ENCODE measurements around the gene WNT7B. TPM values are rescaled to one million over a fixed set of nuclear protein-coding genes. Genes with fewer than 3 reads are reported as not detected.

WNT7B gene
- total RNA-seq, 1 experiment from 2014 or later = 0.33 TPM

- TF ChIP-seq, protein P1, sequence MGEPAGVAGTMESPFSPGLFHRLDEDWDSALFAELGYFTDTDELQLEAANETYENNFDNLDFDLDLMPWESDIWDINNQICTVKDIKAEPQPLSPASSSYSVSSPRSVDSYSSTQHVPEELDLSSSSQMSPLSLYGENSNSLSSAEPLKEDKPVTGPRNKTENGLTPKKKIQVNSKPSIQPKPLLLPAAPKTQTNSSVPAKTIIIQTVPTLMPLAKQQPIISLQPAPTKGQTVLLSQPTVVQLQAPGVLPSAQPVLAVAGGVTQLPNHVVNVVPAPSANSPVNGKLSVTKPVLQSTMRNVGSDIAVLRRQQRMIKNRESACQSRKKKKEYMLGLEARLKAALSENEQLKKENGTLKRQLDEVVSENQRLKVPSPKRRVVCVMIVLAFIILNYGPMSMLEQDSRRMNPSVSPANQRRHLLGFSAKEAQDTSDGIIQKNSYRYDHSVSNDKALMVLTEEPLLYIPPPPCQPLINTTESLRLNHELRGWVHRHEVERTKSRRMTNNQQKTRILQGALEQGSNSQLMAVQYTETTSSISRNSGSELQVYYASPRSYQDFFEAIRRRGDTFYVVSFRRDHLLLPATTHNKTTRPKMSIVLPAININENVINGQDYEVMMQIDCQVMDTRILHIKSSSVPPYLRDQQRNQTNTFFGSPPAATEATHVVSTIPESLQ (CRISPR knock-in tag; IDR thresholded peaks at IDR 0.05) = no peak
- TF ChIP-seq CBFB (CRISPR knock-in tag; IDR thresholded peaks at IDR 0.05; ENCODE audit: low read depth) = no peak
These were observed 13.1 kb downstream of the WNT7B start (continued) for GRCh38 chr22:45963821-45964220.

DNA sequence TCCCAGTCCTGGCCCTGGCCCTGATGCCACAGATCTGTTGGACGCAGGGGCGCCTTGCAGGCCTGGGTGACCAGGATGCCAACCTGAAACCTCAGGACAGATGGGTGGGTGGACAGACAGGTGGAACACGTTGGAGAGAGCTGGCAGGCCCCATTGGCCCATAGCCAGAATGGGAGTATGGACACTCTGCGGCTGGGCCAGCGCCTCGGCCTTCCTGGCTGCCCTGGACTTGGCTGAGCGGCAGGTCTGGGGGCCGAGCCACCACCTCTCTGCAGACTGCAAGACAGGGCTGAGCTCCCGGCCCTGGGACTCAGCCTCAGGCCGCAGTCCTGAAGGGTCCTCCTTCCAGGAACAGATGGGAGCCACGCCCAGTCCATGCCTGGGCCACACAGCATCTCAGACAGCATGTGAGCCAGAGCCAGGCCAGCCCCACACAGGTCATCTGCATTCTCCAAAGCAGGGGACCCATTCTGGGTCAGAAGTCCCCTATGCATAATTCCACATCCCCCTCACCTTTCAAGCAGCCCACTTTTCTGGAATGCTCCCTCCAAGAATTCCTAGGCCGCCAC lies 14.1 kb downstream of the WNT7B start:
- CTCF ChIA-PET = interaction anchor here (0.8 to 1.0 kb wide), 2 partner anchors 36 to 44 kb away, joined by 3 to 5 read pairs; no protein-coding TSS in a partner anchor
- Mint-ChIP-seq H3K9me3 (no peaks in the 10 kb centered on the region), H3K36me3 (no peaks in the 10 kb centered on the region), H3K27ac (no peak overlapping the region), H3K27me3 (ENCODE audit: low read depth) (peaks cover 2% of the 10 kb centered on the region), H3K4me1 (peaks cover 16% of the 10 kb centered on the region), H3K4me3 (no peak overlapping the region)
- DNase-seq (ENCODE audit: low spot score) (no peak), ATAC-seq (no peak)
- POLR2A ChIA-PET = no interaction called here
- TF ChIP-seq NFATC4 (CRISPR knock-in tag; IDR thresholded peaks at IDR 0.05) = no peak
- TF ChIP-seq SMAD4 (CRISPR knock-in tag; IDR thresholded peaks at IDR 0.05) = no peak
- no peak for TF ChIP-seq FOXJ3 (CRISPR knock-in tag; IDR thresholded peaks at IDR 0.05; ENCODE audit: borderline replicate concordance)
- TF ChIP-seq TCF7 (CRISPR knock-in tag; IDR thresholded peaks at IDR 0.05; ENCODE audit: low read depth) = no peak
- TF ChIP-seq, protein P2, sequence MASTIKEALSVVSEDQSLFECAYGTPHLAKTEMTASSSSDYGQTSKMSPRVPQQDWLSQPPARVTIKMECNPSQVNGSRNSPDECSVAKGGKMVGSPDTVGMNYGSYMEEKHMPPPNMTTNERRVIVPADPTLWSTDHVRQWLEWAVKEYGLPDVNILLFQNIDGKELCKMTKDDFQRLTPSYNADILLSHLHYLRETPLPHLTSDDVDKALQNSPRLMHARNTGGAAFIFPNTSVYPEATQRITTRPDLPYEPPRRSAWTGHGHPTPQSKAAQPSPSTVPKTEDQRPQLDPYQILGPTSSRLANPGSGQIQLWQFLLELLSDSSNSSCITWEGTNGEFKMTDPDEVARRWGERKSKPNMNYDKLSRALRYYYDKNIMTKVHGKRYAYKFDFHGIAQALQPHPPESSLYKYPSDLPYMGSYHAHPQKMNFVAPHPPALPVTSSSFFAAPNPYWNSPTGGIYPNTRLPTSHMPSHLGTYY (CRISPR knock-in tag; IDR thresholded peaks at IDR 0.05) = no peak
- TF ChIP-seq CBFB (CRISPR knock-in tag; IDR thresholded peaks at IDR 0.05; ENCODE audit: low read depth) = no peak

DNA sequence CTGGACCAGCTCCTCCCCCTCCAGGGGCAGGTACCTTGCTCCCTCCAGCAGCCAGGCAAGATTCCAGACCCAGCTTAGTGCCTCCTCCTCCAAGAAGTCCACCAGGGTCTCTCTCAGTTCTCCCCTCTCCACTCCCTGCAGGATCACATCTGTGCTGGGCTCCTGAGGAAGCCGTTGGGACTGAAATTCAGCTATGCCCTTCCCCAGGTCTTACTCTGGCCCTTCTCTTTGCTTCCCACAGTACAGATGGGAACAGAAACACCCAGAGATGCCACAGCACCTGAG lies 14.6 kb downstream of the WNT7B start:
- ChIA-PET POLR2A (no interaction called here), CTCF (interaction anchor here (0.7 to 2.1 kb wide), 5 partner anchors 32 to 160 kb away, joined by 3 to 6 read pairs (median 4); no protein-coding TSS in a partner anchor)
- no peaks in the 10 kb centered on the region for H3K9me3 Mint-ChIP-seq
- H3K4me3 Mint-ChIP-seq = no peak overlapping the region
- H3K27me3 Mint-ChIP-seq (ENCODE audit: low read depth) = peaks cover 2% of the 10 kb centered on the region; the same call in 1 of the 2 replicates
- no peak overlapping the region for H3K27ac Mint-ChIP-seq
- H3K4me1 Mint-ChIP-seq = peaks cover 16% of the 10 kb centered on the region
- no peak for DNase-seq (ENCODE audit: low spot score)
- TF ChIP-seq JUN (CRISPR knock-in tag; IDR thresholded peaks at IDR 0.05) (no peak), MXD4 (CRISPR knock-in tag; IDR thresholded peaks at IDR 0.05; ENCODE audit: borderline replicate concordance) (no peak), ZNF121 (CRISPR knock-in tag; IDR thresholded peaks at IDR 0.05) (no peak)
- TF ChIP-seq, protein P3, sequence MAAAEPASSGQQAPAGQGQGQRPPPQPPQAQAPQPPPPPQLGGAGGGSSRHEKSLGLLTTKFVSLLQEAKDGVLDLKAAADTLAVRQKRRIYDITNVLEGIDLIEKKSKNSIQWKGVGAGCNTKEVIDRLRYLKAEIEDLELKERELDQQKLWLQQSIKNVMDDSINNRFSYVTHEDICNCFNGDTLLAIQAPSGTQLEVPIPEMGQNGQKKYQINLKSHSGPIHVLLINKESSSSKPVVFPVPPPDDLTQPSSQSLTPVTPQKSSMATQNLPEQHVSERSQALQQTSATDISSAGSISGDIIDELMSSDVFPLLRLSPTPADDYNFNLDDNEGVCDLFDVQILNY (CRISPR knock-in tag; IDR thresholded peaks at IDR 0.05) = no peak
- ATAC-seq = no peak
- no peaks in the 10 kb centered on the region for H3K36me3 Mint-ChIP-seq

DNA sequence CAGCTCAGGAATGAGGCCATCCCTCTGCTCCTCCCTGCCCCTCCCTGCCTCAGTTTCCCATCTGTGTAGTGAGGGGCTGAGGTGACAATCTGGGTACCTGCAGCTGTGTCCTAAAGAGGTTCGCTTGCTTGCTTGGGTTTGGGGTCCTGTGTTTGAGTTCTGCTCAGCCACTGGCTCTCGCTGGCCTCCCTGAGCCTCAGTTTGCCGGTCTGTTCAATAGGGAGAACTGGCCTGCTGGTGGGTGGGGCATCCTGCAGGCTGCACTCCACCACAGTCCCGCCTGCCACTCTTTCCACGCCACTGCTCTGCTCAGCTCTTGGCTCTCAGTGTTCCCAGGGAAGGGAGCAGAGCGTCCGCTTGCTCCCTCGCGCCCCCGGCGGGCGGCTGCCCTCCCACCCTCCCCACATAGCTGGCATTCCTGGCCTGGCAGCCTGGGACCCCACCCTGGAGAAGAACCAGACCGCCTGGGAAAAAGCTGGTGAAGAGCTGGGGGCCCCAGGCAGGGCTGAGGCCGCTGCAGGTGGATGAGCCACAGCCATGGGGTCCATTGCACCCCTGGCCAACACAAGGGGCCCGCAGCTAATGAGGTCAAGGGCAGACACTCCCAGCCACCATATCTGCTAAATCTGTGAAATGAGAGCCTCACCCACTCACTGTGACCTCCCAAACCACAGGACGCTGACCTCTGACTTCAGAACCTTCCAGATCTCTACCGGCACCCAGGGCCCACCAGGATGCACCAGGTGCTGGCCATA lies 15.1 kb downstream of the WNT7B start:
- Mint-ChIP-seq H3K9me3 (no peaks in the 10 kb centered on the region), H3K36me3 (no peaks in the 10 kb centered on the region), H3K4me1 (peaks cover 16% of the 10 kb centered on the region), H3K4me3 (no peak overlapping the region), H3K27me3 (ENCODE audit: low read depth) (no peaks in the 10 kb centered on the region; the same call in 1 of the 2 replicates), H3K27ac (no peak overlapping the region)
- ATAC-seq (no peak), DNase-seq (ENCODE audit: low spot score) (no peak)
- ChIA-PET CTCF (interaction anchor here (0.5 to 2.1 kb wide), 6 partner anchors 33 to 769 kb away, joined by 3 to 6 read pairs (median 4); no protein-coding TSS in a partner anchor), POLR2A (no interaction called here)
- TF ChIP-seq RELA (CRISPR knock-in tag; IDR thresholded peaks at IDR 0.05; ENCODE audit: borderline replicate concordance) (no peak), TP53 (CRISPR knock-in tag; IDR thresholded peaks at IDR 0.05) (no peak), MXD4 (CRISPR knock-in tag; IDR thresholded peaks at IDR 0.05; ENCODE audit: borderline replicate concordance) (no peak), ATF2 (CRISPR knock-in tag; IDR thresholded peaks at IDR 0.05; ENCODE audit: borderline replicate concordance, low read depth) (no peak), ARID4B (CRISPR knock-in tag; IDR thresholded peaks at IDR 0.05; ENCODE audit: borderline replicate concordance) (no peak), KAT7 (CRISPR knock-in tag; IDR thresholded peaks at IDR 0.05; ENCODE audit: borderline replicate concordance) (no peak)
